CD4-positive, alpha-beta T cell treated with Interleukin-4 for 4 hours (primary cell): ENCODE data around the gene RBBP8NL.

Source experiments
- DNase-seq: peaks from one replicate; pipeline ENCODE4 v3.0.0-alpha.2; 2020

The RBBP8NL gene

DNA sequence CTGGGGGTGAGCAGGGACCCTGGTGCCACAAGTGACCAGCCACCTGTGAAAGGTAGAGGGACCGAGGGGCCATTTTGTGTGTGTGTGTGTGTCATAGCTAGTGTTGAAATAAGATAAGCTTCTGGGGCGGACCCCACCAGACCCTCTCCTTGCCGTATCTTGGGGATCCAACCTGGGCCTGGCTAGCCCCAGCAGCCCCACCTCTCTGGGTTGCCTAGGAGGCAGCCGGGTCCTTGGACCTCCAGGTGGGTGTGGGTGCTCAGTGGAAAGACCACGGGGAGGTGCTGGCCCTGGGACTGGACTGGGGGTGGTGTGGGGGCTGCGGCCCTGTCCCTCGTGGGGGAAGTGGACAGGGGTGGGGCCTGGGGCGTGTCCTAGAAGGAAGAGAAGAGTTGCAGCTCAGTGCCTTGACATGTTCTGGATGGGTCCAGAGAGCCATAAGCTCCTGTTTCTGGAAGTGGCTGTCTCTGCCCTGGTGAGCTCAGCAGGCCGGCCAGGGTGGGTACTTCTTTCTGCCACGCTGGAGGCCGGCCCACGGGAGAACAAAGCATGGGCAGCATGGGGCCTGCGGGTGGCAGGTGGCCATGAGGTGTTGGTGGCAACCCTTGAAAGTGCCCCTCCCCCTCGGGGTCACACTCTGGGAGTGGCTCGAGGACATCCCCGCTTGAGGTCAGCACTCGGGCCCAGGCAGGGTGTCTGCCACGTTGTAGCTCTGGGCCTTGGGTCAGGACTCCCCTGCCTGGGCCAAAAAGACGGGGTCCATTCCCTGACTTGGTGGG, 8.4 kb downstream of the RBBP8NL start:
- no peak for DNase-seq

GRCh38 chr20:62417981-62418708, 9.2 kb downstream of the RBBP8NL start:
- no peak for DNase-seq

DNA sequence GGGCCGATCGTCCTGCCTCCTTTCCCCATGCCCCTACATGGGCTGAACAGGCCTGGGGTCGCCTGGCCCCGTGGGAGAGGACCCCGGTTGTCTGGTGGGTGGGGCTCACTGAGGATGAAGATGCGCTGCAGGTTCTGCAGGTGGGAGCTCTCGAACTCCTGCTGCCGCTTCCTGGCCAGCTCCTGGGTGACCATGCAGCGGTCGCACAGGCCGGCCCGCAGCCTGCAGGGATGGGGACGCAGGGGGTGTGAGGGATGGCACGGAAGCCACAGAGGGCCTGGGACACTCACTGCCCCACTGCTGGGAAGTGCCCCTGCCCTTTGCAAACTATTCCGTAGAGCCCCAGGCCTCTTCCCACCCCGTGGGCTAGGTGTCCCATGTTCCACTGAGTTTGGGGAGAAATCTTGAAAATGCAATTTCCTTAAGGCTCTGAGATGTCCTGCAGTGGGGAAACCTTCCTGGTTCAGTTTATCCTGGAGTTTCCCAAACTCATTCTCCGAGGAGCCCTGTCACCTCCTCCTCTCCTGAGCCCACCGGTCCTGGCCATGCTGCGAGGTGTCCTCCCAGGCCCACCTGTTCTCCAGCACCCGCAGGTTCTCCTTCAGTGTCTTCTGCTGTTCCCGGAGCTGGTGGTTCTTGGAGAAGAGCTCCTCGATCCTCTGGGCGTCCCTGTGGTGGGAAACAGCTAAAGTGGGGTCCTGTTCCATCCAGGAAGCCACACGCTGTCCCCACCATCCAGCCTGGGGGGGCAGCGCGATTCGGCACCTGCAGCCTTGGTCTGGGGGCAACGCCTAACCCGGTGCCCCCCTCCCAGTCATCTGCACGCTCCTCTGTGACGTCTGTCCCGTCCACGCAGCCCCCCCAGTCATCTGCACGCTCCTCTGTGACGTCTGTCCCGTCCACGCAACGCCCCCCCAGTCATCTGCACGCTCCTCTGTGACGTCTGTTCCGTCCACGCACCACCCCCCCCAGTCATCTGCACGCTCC, 10.4 kb downstream of the RBBP8NL start:
- DNase-seq = no peak

DNA sequence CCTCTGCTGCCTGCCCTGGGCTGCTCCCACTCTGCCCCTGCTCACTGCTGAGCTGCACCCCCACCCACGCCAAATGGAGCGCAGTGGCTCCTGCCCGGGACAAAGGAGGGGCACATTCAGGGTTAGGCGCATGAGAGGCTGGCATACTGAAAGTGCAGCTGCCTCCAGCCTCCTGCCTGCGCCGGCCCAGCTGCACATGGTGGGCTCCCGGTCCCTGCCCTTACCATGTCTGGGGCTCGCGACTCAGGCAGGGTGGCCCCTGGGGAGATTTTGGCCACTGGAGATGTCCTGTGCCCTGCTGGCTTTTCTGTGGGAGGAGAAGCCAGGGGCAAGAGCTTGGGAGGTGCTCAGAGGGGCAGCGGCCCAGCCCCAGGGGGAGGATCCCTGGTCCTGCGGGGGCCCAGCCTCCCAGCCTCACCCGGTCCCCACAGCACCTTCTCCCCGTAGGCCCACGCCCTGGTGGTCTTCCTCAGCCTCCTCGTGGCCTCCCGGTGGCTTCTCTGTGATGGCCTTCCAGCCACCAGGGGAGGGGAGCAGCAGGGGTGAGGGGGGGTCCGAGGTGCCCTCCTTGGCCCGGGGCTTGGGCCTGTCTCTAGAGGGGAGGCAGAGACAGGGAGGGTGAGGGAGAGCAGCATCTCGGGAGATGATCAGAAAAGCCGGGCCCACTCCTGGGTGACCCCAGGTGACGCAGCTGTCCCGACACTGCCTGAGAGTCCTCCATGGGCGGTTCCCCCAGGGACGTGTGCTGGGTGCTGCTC, 11.8 kb downstream of the RBBP8NL start:
- no peak for DNase-seq

GRCh38 chr20:62413896-62414481, 13.3 kb downstream of the RBBP8NL start:
- DNase-seq = no peak

- DNase-seq = no peak
Observed at GRCh38 chr20:62413025-62413570, 14.2 kb downstream of the RBBP8NL start.

- no peak for DNase-seq
Observed at GRCh38 chr20:62412194-62413024, 14.9 kb downstream of the RBBP8NL start.

GRCh38 chr20:62411479-62412193, 15.7 kb downstream of the RBBP8NL start:
- DNase-seq = no peak

DNA sequence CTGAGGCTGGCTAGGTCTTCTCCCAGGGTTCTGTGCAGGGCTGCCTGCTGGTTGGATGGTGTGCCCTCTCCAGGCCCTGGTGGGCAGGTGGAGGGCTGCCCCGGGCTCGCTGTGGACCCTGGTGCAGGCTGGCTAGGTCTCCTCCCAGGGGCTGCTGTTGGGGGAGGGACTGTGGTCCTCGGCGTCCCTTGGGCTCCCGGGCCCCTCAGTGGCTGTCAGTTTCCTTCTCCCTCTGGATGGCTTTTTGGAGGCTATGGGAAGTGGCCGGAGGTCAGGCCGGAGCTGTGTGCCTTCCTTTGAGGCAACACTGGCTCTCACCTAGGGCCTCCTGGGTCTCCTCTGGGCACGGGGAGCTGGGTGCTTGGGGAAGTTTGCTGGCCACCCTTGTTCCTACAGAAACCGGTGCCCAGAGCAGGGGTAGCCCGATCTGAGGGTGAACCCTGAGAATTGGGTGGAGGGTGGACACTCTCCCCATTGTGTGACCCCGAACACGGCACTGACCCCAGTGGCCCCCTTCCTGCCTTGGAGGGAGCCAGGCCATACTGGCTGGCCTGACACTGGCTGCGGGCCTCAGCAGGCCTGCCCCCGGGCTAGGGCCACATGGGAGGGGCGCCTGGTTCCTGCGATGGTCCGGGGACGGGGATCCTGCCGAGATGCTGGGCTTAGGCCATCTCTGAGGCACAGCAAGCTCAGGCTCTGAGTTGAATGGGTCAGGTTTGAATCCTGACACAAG, 16.4 kb downstream of the RBBP8NL start:
- no peak for DNase-seq

DNA sequence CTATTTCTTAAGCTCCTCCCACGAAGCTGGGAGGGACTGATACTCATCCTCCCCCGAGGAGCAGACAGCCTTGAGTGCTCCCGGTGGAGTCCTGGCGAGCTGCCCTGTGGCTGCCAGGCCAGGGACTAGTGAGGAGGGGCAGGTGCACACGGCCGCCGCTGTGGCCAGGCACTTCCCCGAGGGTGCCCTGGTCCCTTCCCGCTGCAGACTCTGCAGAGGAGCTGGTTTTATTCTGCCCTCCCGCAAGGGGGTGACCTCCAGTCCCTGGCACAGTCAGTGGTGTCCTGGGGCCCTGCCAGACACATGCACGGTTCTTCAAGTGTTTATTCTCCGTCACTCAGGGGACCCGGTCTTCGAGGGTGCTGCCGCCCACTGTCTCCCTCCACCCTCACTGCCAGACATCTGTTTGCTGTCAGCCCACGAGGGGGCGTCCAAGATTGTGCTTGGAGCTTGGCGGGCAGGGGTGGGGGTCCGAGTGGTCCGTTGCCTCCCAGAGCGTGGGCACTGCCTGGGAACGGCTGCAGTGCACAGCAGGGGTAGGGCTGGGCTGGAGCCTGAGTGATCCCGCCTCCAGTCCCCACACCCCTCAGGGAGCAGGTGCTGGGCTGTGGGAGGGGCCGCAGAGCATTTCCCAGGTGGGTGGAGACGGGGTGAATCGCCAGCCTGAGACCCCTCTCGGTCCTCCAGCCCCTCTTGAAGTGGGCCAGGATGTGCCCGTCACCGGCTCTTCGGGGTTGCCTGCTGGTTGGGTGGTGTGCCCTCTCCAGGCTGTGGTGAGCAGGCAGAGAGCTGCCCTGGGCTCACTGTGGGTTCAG, 17.2 kb downstream of the RBBP8NL start:
- no peak for DNase-seq

- no peak for DNase-seq
Observed at GRCh38 chr20:62409086-62409853, 18.1 kb downstream of the RBBP8NL start.

GRCh38 chr20:62408640-62409039, 18.7 kb downstream of the RBBP8NL start:
- no peak for DNase-seq

DNA sequence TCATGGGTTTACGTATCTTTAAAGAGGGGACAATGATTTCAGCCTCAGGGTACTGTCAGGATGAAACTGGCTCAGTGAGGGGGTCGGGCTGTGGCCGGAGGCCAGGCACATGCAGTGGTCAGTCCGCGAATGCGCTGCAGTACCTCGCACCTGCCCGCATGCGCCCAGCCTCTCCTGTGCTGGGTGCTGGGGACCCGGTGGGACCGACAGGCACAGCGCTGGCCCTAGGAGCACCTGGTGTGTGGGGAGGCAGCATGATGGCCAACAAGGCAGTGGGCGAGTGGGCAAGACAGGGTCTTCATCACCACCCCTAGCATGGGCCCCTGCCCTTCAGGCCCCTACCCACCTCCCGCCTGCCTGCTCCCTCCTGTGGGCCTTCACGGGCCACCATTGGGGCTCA, 19.3 kb downstream of the RBBP8NL start:
- no peak for DNase-seq

GRCh38 chr20:62407221-62407992, 19.9 kb downstream of the RBBP8NL start, which contains the start of gene CABLES2:
TSS of gene CABLES2 (minus strand) at chr20:62407285. CDS start at chr20:62407276, 9 bp downstream.
- DNase-seq = peak; percentile 90

DNA sequence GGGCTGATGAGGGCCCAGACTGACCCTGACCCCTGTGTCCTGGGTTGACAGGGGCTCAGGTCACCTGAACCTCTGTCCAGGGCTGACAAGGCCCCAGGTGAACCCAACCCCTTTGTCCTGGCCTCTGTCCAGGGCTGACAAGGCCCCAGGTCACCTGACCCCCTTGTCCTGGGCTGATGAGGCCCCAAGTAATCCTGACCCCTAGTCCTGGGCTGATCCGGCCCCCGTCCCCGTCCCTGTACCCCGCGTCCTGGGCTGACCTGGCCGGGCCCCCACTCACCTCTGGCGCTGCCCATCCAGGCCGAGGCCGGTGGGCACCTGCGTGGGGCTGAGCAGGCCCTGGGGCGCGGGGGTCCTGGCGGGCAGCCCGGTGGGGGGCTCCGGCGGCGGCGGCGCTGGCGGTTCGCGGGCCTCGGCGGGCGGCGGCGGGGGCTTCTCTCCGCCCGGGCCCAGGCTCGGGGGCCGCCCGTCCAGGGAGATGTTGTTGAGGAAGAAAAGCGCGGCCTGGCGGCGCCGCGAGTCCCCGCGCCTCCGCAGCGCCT, 20.6 kb downstream of the RBBP8NL start:
- no peak for DNase-seq

GRCh38 chr20:62405981-62406513, 21.3 kb downstream of the RBBP8NL start:
- no peak for DNase-seq
